Cerebellar cortex (tissue), 1 donor: ENCODE measurements around the gene RUNX2.
A peak's percentile ranks its signal among the peaks of the same experiment; 100 is the strongest.

Source experiments
- DNase-seq: peaks from one replicate; pipeline ENCODE4 v3.0.0-alpha.2; 2015; ENCODE audit warnings: low spot score

Gene RUNX2

DNA sequence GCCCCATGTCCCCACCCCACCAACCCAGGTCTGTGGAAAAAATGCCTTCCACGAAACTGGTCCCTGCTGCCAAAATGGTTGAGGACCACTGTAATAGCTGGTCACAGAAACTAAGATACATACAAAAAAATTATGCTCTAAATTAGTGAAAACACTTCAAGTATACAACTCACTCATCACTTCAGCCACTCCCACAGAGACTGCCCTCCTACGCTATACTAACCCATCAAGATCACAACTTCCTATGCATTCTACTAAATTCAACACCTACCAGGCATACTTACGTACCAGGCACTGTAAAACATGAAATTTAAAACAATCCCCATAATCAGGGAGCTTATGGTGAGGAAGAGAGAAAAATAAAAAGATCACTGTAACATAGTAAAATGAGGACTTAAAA, 22.9 kb downstream of the RUNX2 start:
- DNase-seq, result no peak

DNA sequence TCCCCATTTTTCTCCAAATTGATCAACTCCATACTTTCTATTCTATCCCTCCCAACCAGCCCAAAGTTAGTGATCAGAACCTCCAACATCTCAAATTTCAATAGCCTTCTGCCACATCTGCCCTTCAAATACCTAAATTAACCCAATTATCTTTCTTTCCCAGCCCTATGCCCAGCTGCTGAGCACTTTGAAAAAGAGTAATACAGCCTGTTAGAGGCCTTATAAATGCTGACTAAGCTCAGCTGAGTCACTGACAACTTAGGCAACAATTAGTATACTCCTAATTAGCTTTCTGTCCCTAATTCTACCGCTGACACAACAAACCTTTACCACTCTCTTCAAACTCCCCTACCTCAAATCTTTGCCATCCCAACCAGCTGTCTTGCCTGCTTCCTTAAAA, 23.5 kb downstream of the RUNX2 start:
- DNase-seq, result no peak

DNA sequence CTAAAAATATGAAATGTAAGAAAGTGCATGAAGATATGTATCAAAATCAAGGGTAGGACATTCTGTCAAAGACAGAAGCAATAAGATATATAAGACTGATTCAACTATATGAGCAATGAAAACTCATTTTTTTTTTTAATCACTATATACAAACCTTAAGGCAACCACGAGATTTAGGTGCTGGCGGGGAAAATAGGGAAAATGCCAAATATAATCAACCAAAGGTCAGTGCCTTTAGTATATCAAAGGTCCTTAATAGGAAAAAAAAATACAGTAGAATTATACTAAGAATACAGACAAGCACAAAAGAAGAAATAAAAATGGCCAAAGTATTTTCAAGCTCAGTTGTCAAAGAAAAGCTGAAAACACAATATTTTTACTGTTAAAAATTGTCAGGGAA, 25.5 kb downstream of the RUNX2 start:
- no peak for DNase-seq

DNA sequence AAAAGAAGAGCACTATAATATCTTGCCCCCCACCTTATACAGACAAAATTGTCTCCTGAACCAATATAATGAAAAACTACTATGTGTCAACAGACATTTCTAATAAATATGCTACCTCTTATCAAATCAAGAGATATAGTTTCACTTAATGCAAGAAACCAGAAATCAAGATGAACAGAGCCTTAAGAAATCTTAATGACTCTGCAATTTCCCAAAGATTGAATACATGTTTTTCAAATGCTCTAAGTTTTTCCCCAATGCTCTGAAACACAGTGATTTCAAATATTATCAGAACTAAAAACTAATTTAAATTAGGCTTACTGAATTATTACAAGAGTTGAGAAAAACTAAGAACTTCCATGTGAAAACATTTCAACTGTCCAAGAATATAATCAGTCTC, 36.3 kb downstream of the RUNX2 start:
- no peak for DNase-seq

DNA sequence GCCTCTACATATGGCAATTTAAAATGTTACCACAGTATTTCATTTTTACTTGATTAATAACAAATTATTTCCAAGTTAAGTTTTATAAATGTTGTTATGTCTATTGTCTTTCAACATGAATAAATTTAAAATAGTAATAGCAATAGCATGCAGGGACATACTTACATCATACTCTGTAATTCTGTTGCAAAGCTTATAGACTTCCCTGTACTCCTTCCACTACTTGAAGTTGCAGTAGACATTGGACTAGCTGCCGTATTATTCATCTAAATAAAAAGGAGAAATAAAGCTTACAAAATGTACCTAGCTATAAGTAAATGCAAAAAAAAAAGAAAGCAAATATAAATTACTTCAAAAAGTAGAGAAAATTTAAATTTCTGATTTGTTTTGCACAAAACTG, 36.9 kb downstream of the RUNX2 start:
- DNase-seq, result no peak

DNA sequence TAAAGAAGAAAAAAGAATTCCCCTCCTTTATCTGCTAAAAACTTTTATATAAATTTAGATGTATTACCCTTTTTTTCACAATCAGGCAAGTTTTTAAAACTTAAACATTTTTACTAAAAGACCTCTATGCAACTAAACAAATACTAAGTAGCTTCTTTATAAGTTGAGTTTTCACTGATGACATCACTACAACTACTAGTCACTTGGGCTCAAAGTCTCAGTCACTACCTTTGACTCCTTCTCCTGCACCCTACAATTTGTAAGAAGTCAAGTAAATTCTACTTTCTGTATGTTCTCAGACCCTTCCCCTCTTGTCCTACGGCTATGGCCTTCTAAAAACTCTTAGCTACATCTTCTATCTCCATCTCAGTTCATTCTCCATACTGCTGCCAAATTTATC, 38.4 kb downstream of the RUNX2 start:
- no peak for DNase-seq

DNA sequence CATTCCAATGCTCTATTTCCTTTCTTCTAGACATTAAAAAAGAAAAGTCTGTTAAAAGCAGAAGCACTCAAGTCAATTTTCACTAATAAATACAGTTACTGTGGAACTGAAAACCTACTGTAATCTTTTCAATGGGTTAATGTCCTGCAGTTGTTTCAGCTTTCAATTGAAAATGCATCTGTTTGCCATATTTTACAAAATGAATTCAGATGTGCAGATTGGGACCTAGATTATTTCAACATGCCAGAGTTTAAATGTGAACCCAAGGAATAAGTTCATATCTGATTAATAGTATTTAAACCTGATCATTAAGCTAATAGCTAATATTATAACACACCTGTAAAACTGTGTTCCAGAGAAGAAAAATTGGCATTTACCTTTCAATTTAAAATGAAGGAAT, 39.9 kb downstream of the RUNX2 start:
- no peak for DNase-seq

DNA sequence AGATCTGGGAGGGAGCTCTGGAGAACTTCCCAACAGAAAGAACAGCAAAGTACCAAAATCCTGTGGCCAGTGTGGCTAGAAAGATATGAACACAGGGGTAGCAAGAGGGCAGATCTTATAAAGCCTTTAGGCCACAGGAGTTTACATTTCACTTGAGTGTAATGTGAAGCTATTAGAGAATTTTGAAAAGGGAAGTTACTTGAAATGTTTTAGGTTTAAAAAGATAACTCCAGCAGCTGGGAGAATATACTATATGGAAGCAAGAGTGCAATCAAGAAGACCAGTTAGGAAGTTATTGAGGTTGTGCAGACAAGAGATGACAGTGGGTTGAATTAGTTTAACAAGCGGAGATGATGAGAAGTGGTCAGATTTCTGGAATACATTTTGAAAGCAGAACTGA, 41.7 kb downstream of the RUNX2 start:
- DNase-seq, result no peak

DNA sequence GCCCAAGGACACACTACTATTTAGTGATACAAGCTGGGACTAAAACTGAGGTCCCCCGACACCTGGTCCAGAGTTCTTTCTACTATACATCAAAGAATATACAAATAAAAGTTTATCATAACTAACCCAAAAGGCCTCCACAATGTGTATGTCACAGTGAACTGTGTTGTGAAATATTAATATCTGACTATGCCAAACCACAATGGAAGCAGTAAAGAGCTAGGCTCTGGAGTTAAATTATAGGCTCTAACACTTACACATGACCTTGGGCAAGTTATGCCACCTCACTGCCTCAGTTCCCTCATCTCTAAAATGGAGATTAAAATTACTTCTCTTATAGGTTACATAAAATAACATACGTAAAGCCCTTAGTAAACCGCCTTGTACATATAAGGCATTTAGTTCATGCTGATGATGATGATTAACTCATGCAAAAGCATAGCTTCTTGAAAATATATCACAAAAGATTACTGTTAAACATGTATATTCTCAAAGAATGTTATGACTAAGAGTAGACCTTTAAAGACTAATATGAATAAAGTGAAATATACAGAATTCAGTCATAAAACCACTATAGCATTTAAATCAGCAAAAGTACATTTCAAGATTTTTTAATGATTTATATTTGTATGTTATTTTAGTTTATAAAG, 43.9 kb downstream of the RUNX2 start:
- no peak for DNase-seq

DNA sequence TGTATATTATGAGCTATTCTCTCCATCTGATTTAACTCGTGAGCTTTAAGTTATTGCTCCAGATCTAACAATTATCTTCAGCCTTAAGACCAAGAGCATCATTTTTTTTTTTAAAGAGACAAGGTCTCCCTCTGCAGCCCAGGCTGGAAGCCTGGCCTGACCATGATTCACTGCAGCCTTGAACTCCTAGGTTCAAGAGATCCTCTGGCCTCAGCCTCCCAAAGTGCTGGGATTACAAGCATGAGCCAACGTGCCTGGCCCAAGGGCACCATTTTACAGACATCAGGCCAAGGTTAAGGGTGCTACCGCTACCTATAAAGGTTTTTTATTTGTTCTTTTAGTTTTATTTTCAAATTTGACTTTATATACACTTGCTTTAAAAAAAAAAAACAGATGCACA, 47.3 kb downstream of the RUNX2 start:
- DNase-seq, result no peak

DNA sequence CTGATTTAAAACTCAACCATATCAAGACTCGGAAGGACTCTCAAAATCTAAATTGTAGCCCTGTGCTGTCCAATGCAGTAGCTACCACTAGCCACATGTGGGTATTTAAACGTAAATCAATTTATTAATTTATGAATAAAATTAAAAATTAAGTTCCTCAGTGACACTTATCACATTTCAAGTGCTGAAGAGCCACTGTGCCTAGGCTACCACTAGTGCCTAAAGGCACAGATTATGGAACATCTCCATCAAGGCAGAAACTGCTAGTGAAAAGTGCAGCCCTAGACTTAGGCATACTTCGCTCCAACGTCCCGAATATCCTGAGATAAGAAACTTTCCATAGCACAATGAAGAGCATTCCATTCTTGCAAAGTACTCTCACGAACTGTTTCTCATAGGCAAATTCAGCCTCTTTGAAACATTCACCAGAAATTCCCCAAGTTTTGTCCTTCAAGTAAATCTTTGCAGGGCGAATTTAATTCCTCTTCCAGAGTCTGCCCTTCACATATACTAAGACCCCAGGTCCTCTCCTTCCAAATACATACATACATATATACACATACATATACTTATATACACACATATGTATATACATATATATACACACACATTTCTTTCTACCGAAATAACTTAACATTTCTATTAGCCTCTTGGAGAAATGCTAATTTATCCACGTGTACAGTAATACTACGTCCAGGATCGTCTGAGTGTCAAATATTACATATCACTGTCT, 48.3 kb downstream of the RUNX2 start:
- peak; percentile 15 for DNase-seq

DNA sequence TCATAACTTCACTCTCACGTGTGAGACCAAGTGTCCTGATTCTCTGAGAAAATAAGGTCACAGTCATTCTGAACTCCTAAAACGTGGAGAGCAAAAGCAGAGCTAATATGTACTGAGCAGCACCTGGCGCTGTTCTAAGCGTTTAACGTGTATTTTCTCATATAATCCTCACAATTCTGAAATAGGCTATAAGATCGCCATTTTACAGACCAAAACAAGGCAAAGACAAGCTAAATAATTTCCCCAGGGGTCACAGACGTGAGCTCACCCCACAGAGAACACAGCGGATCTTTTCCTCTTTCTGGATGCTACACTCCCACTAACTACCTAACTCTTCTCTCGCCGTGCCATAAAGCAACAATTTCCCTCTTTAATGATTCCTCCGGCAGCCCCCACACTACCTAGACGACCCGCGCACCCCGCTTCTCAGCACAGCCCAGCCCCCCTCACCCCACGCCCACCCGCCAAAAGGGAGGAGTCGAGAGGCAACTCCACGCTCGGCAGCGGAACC, 49.0 kb downstream of the RUNX2 start:
- peak; percentile 38 for DNase-seq

DNA sequence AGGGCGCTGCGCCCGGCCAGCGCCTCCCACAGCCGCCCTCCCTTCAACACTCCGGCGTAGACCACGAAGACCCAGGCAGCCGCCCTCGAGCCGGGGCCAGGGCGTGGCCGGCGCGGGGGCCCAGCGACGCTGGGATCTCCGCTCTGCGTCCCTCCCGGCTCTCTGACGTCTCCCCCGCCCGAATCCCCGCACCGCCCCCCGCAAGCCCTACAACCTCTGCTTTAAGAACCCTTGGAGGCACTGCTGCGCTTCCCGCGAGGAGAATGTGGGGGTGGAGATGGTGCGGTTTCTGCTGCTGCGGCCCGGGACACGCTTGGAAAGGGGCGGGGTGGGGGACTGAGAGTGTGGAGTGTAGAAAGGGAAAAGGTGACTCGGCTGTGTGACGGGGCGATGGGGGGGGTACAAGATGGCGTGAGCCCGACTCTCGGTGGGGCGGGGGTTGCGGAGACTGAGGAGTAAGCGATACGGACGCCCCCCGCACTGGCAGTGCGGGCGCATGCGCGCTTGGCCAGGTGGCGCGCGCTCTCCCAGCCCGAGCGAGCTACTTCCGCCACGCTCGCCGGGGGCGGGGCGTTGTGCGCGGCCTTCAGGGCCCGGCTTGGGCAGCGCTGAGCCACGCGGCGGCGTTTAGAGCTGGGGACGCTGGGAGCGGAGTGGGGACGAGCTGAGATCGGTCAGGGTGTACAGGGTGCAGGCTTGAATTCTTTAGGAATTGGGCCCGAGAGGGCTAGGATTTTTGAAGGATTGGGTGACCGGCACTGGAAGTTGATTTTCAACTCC, 49.6 kb downstream of the RUNX2 start, which contains the start of gene SUPT3H:
SUPT3H (minus strand) TSS at position 381 of the 780 bp plus-strand sequence.
- peak; percentile 93 for DNase-seq

DNA sequence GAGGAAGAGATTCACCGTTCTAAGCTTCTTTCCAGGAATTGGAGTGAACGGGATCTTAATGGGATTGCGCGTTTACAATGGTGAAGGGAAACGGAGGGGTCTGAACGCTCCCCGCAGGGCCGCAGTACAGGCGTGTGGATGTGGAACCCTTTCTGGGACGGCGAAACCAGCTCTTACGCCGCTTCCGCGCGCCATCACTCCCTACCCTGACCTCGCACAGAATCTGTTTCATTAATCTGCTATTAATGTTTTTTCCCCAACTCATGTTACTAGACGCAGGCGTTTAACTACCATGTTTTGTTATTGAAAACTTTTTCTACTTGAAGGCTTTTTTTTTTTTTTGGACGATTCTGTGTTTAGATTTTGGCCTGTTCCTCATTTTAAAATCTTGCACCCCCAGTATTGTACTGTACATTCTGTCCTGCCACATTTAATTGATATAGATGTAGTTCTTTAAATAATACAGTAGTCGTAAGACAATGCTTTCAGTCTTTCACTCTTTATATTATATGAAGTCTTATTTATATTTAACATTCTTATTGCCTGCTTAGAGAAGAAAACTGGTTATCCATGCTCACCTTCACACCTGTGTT, 50.3 kb downstream of the RUNX2 start:
- DNase-seq, result no peak

DNA sequence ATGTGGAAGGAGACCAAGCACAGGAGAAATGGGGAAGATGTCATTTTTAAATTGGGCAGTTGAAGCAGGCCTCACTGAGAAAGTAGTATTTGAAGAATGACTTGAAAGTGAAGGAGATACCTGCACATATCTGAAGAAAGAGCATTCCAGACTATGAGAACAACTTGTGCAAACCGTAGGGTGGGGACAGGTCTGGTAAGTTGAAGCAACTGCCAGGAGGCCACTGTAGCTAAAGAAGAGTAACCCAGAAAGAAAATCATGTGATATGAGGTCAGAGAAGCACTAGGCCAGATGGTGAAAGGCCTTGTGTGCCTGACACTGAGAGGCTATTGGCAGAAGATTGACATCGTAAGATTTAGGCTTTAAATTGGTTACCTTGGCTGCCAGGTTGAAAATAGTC, 54.3 kb downstream of the RUNX2 start:
- no peak for DNase-seq

DNA sequence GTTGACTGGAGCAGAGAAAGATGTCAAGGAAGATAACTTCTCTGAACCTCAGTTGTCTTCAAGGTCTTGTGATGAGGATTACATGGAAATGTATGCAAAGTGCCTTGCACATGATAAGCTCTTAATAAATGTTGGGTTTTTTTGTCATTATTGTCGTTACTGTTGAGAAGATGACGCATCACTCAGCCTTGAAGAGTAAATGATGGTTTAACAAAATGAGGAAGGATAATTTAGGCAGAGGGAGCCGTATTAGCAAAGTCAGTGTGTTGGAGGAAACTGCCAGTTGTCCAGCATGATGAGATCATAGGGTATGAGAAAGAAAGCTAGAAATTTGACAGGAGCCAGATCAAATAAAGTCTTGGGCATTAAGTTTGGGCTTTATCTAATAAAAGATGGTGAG, 58.4 kb downstream of the RUNX2 start:
- DNase-seq, result no peak

DNA sequence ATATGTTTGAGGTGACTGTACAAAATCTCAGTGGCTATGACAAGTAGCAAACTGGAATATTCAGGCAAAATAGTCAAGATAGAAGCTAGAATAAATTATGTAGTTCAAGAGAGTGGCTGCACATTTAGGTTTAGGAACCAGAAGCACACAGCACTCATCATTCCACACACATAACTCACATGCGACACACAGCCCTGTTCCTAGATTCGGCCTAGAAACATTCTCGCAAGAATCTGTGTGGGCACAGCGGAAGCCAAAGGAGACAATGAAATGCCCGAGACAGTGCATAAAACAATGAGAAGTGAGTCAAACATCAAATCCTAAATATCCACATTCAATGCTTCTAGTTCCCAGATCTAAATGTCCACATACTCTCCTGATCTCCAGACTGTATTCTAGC, 59.1 kb downstream of the RUNX2 start:
- DNase-seq, result no peak

DNA sequence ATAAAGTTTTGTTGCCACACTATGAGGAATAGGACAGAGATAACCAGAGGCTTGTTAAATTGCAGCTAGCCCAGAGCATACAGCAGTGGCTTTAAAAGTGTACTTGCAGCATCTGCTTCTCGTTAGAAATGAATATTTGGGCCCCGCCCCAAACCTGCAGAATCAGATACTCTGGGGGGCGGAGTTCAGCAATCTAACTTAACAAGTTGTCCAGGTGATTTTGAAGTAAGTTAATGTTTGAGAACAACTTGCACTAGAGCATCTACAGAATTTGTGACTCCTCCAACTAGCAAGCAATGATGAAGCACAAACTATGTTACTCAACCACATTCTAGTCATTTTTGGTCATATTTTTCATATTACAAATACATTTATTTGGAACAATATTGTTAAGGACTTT, 60.2 kb downstream of the RUNX2 start:
- DNase-seq, result no peak

DNA sequence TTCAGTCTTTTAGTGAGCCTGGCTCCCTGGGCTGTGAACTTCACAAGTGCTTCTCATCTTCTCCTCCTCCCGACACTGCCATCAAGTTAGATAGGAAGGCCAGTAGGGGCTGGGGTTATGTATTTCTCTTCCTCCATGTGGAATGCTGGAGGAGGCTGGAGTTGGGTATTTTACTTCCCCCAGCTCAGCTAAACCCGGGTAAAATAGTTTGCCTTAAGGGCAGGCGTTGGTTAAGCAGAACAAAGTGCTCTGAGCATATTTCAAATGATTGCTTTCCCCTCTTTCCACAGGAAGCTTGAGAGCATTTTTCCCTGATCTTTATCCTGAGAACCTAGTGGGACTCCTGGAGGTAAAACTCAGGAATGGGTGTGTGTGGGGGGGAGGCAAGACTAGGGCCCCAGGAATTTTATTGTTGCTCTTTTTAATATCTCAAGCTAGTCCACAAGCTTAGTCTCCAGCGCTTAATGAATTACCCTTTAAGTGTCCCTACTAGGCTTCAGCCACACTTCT, 66.5 kb downstream of the RUNX2 start:
- DNase-seq, result no peak

DNA sequence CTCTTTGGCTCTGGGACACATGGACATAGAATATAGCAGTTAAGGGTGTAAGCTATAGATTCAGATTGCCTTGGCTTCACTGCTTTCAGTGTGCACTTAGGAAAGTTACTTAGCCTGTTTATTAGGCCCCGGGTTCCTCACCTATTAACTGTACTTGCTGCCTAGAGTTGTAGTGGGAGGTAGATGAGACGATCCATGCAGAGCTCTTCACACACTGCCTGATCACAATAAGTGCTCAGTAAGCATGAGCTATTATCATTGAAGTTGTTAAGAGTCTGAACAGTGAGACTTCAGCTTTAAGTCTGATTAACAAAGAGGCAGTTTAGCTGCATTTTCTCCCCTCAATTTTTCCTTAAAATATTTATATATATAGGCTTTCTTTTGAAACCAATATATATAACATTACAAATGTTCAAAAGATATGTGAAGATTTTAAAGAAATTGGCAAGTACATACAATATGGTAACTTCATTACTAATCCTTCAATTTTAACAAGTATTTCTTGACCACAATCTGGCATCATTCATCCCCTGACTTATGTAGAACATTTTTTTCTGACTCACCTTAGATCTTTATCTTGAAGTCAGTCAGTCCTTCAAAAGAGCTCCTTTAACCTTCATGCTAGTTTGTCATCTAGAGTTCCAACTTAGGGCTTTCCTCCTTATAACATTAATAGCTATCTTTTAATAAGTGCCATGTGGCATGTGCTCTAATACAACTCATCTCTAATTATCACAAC, 70.1 kb downstream of the RUNX2 start:
- no peak for DNase-seq

DNA sequence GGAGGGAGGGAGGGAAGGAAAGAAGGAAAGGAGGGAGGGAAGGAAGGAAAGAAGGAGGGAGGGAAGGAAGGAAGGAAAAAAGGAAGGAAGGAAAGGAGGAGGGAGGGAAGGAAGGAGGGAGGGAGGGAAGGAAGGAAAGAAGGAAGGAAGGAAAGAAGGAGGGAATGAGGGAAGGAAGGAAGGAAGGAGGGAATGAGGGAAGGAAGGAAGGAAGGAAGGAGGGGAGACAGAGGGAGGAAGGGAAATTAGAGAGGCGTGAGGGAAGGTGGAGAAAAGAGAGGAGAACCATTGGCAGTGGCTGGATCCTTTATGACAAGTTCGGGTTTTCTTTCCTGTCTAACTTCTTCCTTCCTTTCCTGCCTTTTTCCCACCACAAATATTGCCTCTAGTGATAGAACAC, 71.9 kb downstream of the RUNX2 start:
- no peak for DNase-seq

DNA sequence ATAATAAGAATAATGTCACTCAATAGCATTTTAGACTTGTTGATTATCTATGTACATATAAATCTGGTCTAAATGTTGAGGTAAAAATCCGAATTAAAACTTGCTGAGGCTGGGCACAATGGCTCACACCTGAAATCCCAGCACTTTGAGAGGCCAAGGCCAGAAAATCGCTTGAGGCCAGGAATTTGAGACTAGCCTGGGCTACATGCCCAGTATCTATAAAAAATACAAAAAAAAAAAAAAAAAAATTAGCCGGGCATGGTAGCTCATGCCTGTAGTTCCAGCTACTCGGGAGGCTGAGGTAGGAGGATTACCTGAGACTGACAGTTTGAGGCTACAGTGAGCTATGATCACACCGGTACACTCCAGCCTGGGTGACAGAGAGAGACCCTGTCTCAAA, 83.8 kb downstream of the RUNX2 start:
- DNase-seq, result no peak
